A549 treated with GW870086 at 1 μM for 4 hours (cell line): ENCODE results near the gene FNIP2. TPM values are rescaled to one million over a fixed set of nuclear protein-coding genes. Genes with fewer than 3 reads are reported as not detected.

ENCODE experiments used
- total RNA-seq: library from RNA; stranded (reverse); fragments of 200-300 nt; extraction: Qiagen RNA extraction; gene quantifications from 5 replicates; pipeline ENCODE4 v1.2.3, GENCODE V29; 2022; ENCODE audit warnings: low read depth

The FNIP2 gene
- 4.0 to 7.3 TPM (median 5.9 TPM) in 5 replicates for total RNA-seq

GRCh38 chr4:158768555-158769174 is at the start of gene FNIP2:
Gene FNIP2, plus strand, starts transcription at chr4:158769026. Its CDS starts 187 bp downstream, at chr4:158769213.

GRCh38 chr4:158722917-158723793 is 45.7 kb upstream of the FNIP2 start, which contains the start of gene PPID:
Gene PPID, minus strand, starts transcription at chr4:158723396. Its CDS starts 108 bp downstream, at chr4:158723288.

Other genes starting within 250 kb of the FNIP2 start
- not detected in 5 replicates for gene RXFP1, start 247.1 kb upstream of the FNIP2 start, total RNA-seq
- 7.1 to 9.6 TPM (median 8.6 TPM) in 5 replicates for gene C4orf46, start 97.1 kb upstream of the FNIP2 start, total RNA-seq
- gene ETFDH, start 96.7 kb upstream of the FNIP2 start, total RNA-seq: 5.1 to 6.2 TPM (median 5.9 TPM) in 5 replicates
- gene PPID, start 45.6 kb upstream of the FNIP2 start, total RNA-seq: 31.4 to 35.8 TPM (median 33.9 TPM) in 5 replicates